ENCODE results near the gene KCNJ12.
"Not testable (repeated sequence)": the region's sequence is repeated elsewhere in the genome, so short reads cannot be mapped to it uniquely, and the experiment has no call there.

The KCNJ12 gene

DNA sequence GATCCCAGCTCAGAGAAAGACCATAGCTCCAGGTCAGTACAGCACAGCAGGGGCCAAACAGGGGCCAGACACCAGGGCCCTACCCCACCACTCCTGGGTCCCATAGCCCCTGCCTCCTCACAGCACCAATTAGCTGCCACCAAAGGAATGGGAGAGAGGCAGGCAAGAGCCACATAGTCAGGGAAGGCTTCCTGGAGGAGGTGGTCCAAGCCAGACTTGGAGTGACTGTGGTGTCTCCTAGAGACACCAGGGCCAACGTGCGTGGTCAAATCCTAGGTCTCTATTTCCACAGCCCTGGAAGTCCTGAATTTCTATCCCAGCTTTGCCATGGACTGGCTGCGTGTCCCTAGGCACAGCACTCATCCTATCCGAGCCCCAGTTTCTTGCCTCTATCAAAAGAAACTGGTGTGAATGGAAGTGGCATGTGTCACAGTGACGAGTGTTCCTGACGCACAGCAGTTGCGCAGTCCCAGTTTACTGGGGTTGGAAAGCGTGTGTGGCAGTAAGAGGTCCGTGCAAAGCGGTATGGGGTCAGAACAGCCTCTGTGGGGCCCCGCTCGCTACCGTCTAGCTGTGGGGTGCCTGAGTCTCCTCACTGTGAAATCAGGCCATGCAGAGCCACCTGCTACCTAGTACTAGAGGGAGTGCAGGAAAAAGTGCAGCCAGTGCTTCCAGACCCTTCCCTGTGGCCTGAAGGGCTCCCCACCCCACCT lies 23.5 kb downstream of the KCNJ12 start:
- 89 to 90% methylated on average over 13 of the region's 13 CpGs for WGBS, 2 experiments
- no peak overlapping the region for H3K27ac ChIP-seq (ENCODE audit: insufficient read depth, low read depth, low read length, poor library complexity, severe bottlenecking)
- no peak overlapping the region for H3K4me3 ChIP-seq (ENCODE audit: insufficient read depth, low read depth, low read length)
- H3K27me3 ChIP-seq (ENCODE audit: control insufficient read depth, insufficient read depth, low read length, poor library complexity, severe bottlenecking) = no peaks in the 10 kb centered on the region
- no peaks in the 10 kb centered on the region for H3K9me3 ChIP-seq (ENCODE audit: control insufficient read depth, low read length)
- peaks cover 26% of the 10 kb centered on the region for H3K4me1 ChIP-seq (ENCODE audit: control insufficient read depth, insufficient read depth, low read length)
- no peaks in the 10 kb centered on the region for H3K36me3 ChIP-seq (ENCODE audit: control insufficient read depth, insufficient read depth, low read length)

DNA sequence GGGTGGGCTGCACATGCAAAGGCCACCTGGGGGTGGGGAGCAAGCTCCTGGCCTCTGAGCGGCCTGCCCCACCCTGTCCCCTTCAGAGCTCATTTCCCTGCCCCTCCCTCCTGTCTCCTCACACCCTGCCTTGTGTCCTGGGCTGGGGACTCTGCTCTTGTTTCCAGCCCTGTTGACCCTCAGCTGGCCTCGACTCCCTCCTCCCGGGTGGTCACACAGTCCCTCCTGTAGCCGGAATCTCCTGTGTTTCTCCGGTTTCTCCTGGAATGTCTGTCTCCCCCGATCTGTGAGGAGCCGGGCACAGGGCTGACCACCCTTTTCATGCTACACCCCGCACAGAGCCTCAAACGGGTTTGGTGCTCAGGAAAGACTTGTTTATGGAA lies 24.0 kb downstream of the KCNJ12 start:
- WGBS, 2 experiments = 83 to 85% methylated on average over 6 to 7 of the region's 9 CpGs
- H3K9me3 ChIP-seq (ENCODE audit: control insufficient read depth, low read length) = not testable (repeated sequence)

DNA sequence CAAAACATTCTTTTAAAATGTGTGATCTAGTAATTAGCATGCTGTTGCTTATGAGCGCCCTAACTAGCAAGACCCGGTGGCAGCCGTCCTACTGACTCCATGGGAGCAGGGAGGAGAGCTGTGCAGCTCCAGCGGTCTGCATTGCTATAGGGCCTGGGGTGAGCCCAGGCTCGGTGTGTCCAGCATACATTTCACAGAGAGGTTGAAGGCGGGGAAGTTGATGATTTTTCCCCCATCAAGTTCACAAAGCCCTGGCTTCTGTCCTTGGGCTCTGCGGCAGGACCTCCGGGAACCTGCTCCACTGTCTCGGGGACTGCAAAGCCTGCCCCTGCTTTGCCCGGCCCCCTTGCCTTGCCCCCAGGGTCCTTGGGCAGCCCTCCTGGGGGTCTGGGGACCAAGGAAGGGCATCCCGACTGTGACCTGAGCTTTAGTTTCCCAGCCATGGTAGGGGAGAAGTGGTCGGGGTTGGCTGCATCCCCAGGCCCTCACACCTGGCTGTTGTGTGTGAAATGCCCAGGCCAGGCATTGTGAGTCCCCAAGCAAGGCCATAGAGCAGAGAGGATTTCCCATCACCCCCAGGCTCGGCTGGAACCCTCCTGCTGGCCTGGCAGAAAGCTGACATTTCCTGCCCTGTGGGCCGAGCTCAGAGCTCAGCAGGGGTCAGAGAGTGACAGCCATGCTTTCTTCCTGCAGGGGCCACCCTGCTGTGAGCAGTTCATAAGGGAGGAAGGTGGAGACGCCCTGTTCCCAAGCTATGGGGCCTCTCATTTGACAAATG lies 24.8 kb downstream of the KCNJ12 start:
- Histone ChIP-seq H3K4me1 (ENCODE audit: control insufficient read depth, insufficient read depth, low read length) (peaks cover 26% of the 10 kb centered on the region), H3K9me3 (ENCODE audit: control insufficient read depth, low read length) (no peaks in the 10 kb centered on the region), H3K27me3 (ENCODE audit: control insufficient read depth, insufficient read depth, low read length, poor library complexity, severe bottlenecking) (no peaks in the 10 kb centered on the region), H3K27ac (ENCODE audit: insufficient read depth, low read depth, low read length, poor library complexity, severe bottlenecking) (no peak overlapping the region), H3K4me3 (ENCODE audit: insufficient read depth, low read depth, low read length) (no peak overlapping the region), H3K36me3 (ENCODE audit: control insufficient read depth, insufficient read depth, low read length) (no peaks in the 10 kb centered on the region)
- 67 to 69% methylated on average over 15 of the region's 15 CpGs for WGBS, 2 experiments

More for the DNA sequence above, 24.0 kb downstream of the KCNJ12 start:
- not testable (repeated sequence) for H3K4me3 ChIP-seq (ENCODE audit: insufficient read depth, low read depth, low read length); H3K27ac ChIP-seq (ENCODE audit: insufficient read depth, low read depth, low read length, poor library complexity, severe bottlenecking); H3K27me3 ChIP-seq (ENCODE audit: control insufficient read depth, insufficient read depth, low read length, poor library complexity, severe bottlenecking); H3K36me3 ChIP-seq (ENCODE audit: control insufficient read depth, insufficient read depth, low read length)
- H3K4me1 ChIP-seq (ENCODE audit: control insufficient read depth, insufficient read depth, low read length) = peaks cover 26% of the 10 kb centered on the region

DNA sequence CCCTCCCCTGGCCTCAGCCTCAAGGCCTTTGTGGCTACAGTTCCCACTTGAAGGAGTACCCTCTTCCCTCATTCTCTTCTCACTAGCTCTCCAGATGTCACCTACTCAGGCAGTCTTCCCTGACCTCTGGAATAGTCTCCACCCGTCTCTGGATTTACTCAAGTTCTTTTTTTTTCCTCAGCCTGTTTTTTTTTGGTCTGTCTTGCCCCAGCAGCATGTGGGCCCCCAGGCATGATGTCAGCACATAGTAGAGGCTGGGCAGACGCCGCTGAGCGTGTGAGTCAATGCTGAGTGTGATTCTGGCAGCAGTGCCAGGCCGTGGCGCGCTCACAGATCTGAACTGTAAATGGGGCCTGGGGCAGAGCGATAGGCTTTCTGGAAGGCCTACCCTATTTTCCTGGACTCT lies 26.0 kb downstream of the KCNJ12 start:
- H3K27me3 ChIP-seq (ENCODE audit: control insufficient read depth, insufficient read depth, low read length, poor library complexity, severe bottlenecking) = not testable (repeated sequence)
- 76 to 79% methylated on average over 8 of the region's 8 CpGs for WGBS, 2 experiments

DNA sequence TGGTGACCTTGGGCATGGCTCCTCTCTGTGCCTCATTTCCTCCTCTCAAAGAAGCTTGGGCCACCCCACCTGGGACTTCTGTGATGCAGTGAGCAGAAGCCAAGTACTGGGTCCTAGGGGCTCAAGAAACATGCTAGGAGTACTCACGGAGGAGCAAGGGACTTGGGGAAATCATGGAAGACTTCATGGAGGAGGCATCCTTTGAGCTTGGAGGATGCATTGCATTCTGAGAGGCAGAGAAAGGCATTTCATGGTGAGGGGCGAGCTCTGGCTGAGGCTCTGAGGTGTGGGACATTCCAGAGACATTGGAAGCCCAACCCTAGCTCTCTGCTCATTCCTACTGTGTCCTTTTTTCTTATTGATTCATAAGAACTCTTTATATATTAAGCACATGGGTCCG lies 26.8 kb downstream of the KCNJ12 start:
- not testable (repeated sequence) for H3K4me3 ChIP-seq (ENCODE audit: insufficient read depth, low read depth, low read length); H3K27me3 ChIP-seq (ENCODE audit: control insufficient read depth, insufficient read depth, low read length, poor library complexity, severe bottlenecking); H3K9me3 ChIP-seq (ENCODE audit: control insufficient read depth, low read length); H3K36me3 ChIP-seq (ENCODE audit: control insufficient read depth, insufficient read depth, low read length); H3K27ac ChIP-seq (ENCODE audit: insufficient read depth, low read depth, low read length, poor library complexity, severe bottlenecking)
- H3K4me1 ChIP-seq (ENCODE audit: control insufficient read depth, insufficient read depth, low read length) = peaks cover 17% of the 10 kb centered on the region
- 92 to 96% methylated on average over 3 of the region's 3 CpGs for WGBS, 2 experiments

More for the DNA sequence above, 26.0 kb downstream of the KCNJ12 start:
- not testable (repeated sequence) for H3K27ac ChIP-seq (ENCODE audit: insufficient read depth, low read depth, low read length, poor library complexity, severe bottlenecking); H3K9me3 ChIP-seq (ENCODE audit: control insufficient read depth, low read length); H3K36me3 ChIP-seq (ENCODE audit: control insufficient read depth, insufficient read depth, low read length); H3K4me3 ChIP-seq (ENCODE audit: insufficient read depth, low read depth, low read length)
- peaks cover 25% of the 10 kb centered on the region for H3K4me1 ChIP-seq (ENCODE audit: control insufficient read depth, insufficient read depth, low read length)

DNA sequence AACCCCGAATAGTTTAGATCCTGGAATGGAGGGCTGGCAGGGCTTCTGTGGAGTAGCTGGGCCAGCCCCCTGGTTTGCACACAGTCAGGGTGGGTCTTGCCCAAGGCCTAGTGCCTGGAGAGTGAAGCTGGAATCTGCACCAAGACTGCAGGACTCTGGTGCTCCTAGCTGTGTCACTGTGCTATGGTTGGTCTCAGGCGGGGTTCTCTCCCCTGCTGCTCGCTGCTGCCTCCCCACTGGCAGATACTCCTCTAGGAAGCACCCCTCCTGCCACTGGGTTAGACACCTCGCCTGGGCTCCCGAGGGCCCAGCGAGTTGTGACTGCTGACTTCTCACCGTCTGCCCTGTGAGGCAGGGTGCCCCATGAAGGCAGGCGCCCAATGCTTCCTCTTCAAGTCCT lies 27.9 kb downstream of the KCNJ12 start:
- 93 to 94% methylated on average over 7 of the region's 8 CpGs for WGBS, 2 experiments

DNA sequence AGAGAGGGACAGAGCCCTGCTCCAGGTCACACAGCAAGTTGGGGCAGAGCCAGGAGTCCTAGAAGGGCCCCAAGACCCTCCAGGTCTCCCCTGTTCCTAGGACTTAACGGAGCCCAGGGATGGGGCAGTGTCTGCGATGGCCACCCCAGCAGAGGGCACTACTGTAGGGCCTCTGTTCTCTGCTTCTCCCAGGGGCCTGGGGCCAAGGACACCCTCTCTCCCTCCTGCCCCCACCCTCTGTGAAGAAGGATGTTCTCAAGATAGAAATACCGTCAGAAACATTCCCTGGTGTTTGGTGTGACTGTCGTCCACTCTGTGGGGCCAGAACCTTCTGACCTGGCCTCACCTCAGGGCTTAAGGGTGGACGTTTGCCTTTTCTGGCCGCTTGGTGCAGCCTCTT lies 28.4 kb downstream of the KCNJ12 start:
- H3K36me3 ChIP-seq (ENCODE audit: control insufficient read depth, insufficient read depth, low read length); H3K9me3 ChIP-seq (ENCODE audit: control insufficient read depth, low read length); H3K27me3 ChIP-seq (ENCODE audit: control insufficient read depth, insufficient read depth, low read length, poor library complexity, severe bottlenecking); H3K4me3 ChIP-seq (ENCODE audit: insufficient read depth, low read depth, low read length); H3K27ac ChIP-seq (ENCODE audit: insufficient read depth, low read depth, low read length, poor library complexity, severe bottlenecking): not testable (repeated sequence)
- 90 to 91% methylated on average over 6 of the region's 6 CpGs for WGBS, 2 experiments
- H3K4me1 ChIP-seq (ENCODE audit: control insufficient read depth, insufficient read depth, low read length) = peaks cover 11% of the 10 kb centered on the region

More for the DNA sequence above, 27.9 kb downstream of the KCNJ12 start:
- not testable (repeated sequence) for H3K4me3 ChIP-seq (ENCODE audit: insufficient read depth, low read depth, low read length); H3K9me3 ChIP-seq (ENCODE audit: control insufficient read depth, low read length); H3K27ac ChIP-seq (ENCODE audit: insufficient read depth, low read depth, low read length, poor library complexity, severe bottlenecking); H3K36me3 ChIP-seq (ENCODE audit: control insufficient read depth, insufficient read depth, low read length); H3K27me3 ChIP-seq (ENCODE audit: control insufficient read depth, insufficient read depth, low read length, poor library complexity, severe bottlenecking)
- peaks cover 16% of the 10 kb centered on the region for H3K4me1 ChIP-seq (ENCODE audit: control insufficient read depth, insufficient read depth, low read length)

DNA sequence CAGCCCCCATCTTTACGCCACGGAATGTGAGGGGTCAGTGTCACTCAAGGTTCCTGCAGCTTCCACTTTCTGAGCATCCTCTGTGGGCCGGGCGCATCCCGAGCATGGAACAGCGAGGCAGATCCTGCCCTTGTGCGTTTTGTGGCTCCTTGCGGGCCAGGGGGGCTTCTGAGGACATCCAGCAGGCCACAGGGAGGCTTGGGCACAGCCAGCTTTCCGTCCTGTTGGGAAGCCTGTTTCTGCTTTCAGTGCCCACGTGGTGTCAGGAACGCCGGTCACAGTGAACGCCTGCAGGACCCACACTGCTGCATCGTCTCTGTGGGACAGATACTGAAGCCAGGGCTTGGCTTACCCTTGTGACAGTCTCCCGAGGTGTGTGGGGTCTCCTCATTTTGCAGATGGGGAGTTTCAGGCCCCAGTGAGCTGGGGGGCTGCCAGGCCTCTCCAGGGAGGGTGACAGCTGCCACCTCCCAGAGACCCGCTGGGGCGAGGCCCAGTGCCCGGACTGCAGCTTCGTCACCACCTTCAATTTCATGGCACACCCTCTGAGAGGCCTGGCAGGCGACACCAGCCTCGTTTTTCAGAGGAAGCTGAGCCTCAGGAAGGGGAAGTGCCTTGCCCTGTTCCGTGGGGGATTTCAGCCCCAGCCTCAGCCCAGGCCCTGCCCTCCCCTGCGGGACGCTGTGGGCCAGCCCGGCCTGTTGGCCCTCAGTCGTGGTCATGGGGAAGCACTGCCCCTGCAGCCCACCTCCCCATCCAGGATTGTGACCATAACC lies 29.0 kb downstream of the KCNJ12 start:
- 82 to 86% methylated on average over 22 to 24 of the region's 26 CpGs for whole genome bisulfite sequencing, 2 experiments
- H3K36me3 ChIP-seq (ENCODE audit: control insufficient read depth, insufficient read depth, low read length); H3K4me3 ChIP-seq (ENCODE audit: insufficient read depth, low read depth, low read length); H3K27me3 ChIP-seq (ENCODE audit: control insufficient read depth, insufficient read depth, low read length, poor library complexity, severe bottlenecking); H3K4me1 ChIP-seq (ENCODE audit: control insufficient read depth, insufficient read depth, low read length); H3K9me3 ChIP-seq (ENCODE audit: control insufficient read depth, low read length); H3K27ac ChIP-seq (ENCODE audit: insufficient read depth, low read depth, low read length, poor library complexity, severe bottlenecking): not testable (repeated sequence)

DNA sequence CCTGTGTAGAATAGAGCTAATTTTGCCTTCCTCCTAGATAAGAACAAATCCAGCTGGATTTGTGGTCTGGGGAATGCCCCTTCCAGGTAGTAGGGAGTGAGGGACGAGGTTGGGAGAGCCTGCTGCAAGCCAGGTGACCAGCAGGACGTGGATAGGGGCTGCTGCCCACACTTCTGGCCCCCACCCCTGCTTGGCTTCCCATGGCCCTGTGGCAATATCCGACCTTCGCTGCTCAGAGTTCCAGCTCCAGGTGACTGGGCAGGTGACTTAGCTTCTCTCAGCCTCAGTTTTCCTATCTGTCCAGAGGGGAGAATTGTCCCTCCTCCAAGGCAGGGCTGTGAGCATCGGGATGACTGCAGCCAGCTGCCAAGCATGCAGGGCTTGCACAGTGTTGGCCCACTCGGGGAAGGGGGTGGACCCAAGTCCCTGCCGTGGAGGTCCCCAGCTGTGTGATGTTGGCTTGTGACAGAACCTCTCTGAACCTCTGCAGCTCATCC lies 29.8 kb downstream of the KCNJ12 start:
- H3K27ac ChIP-seq (ENCODE audit: insufficient read depth, low read depth, low read length, poor library complexity, severe bottlenecking); H3K4me1 ChIP-seq (ENCODE audit: control insufficient read depth, insufficient read depth, low read length); H3K9me3 ChIP-seq (ENCODE audit: control insufficient read depth, low read length); H3K36me3 ChIP-seq (ENCODE audit: control insufficient read depth, insufficient read depth, low read length); H3K4me3 ChIP-seq (ENCODE audit: insufficient read depth, low read depth, low read length); H3K27me3 ChIP-seq (ENCODE audit: control insufficient read depth, insufficient read depth, low read length, poor library complexity, severe bottlenecking): not testable (repeated sequence)
- 80 to 82% methylated on average over 7 of the region's 7 CpGs for WGBS, 2 experiments

Measured in ectodermal cell (in vitro differentiated cells).